NCI-H1930 (cell line): ENCODE results near the gene BRWD1.

Experiments
- DNase-seq, 2 experiments: peaks; one replicate each; lab custom pipeline; 2025; lab: John Stamatoyannopoulos, UW

The BRWD1 gene

GRCh38 chr21:39313571-39314142, at the start of gene BRWD1:
BRWD1 (minus strand) TSS chr21:39313632; CDS start chr21:39313491, 141 bp downstream.
- DNase-seq = peak; percentile 77 to 87

DNA sequence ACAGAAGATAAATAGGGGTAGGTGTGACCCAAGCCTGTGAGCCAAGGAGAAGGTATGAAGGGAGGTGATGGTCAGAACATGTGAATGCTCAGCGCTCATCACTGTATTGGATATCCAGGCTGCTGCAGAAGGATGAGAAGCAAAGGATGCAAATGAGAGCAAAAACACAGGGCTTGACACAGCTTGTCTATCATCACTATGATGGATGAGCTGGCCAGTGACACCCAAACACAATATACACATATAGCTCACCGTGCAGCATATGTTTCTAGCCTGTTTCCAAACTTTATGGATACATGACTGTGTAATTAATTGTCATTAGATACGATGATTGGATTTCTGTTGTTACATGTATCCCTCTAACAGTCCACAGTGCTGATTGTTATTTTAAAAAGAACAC, 49.3 kb upstream of the BRWD1 start:
- no peak for DNase-seq

- DNase-seq = no peak
Observed at GRCh38 chr21:39359382-39359781, 46.0 kb upstream of the BRWD1 start.

DNA sequence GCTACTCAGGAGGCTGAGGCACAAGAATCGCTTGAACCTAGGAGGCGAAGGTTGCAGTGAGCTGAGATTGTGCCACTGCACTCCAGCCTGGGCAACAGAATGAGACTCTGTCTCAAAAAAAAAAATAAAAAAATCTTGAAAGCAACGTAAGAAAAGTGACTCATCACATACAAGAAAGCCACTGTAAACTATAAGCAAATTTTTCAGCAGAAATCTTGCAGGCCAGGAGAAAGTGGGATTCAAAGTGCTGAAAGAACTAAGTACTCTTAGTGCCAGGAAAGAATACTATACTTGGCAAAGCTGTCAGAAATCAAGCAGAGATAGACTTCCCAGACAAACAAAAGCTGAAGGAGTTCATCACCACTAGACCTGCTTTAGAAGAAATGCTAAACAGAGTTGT, 39.9 kb upstream of the BRWD1 start:
- no peak for DNase-seq

GRCh38 chr21:39350094-39351005, 36.9 kb upstream of the BRWD1 start:
- DNase-seq = no peak

DNA sequence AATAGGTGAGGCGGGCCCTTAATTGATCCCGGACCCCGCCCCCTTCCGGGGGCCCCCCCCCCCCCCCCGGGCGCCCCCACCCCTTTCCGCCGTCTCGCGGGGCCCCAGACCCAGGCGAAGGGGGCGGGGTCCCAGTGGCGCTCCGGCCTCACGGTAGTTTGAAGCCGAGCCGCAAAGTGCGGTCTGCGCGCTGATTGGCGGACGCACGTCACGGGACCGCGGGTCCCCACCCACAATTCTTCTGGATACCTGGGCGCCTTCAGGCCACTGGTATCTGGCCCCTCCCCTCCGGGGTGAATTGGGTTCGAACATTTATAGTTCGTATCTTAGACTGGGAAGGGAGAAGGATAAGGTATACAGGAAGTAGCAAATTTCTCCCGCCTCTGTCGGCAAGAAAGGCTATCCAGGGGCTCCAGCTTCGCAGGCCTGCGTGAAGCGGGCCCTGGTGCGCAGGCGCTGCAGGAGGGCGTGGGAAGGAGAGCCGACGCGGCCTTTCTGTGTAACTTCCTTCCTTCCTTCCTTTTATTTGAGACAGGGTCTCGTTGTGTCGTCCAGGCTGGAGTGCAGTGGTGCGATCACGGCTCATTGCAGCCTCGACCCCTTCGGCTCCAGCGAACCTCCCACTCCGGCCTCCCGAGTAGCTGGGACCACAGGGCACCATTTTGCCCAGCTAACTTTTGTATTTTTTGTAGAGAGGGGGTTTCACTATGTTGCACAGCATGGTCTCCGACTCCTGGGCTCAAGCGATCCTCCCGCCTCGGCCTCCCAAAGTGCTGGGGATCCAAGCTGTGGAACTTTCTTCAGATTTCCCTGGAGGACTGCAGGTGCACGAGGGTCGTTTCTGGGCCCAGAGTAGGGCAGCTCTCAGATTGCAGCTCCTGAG, 36.0 kb upstream of the BRWD1 start:
- peak; percentile 94 to 98 for DNase-seq

DNA sequence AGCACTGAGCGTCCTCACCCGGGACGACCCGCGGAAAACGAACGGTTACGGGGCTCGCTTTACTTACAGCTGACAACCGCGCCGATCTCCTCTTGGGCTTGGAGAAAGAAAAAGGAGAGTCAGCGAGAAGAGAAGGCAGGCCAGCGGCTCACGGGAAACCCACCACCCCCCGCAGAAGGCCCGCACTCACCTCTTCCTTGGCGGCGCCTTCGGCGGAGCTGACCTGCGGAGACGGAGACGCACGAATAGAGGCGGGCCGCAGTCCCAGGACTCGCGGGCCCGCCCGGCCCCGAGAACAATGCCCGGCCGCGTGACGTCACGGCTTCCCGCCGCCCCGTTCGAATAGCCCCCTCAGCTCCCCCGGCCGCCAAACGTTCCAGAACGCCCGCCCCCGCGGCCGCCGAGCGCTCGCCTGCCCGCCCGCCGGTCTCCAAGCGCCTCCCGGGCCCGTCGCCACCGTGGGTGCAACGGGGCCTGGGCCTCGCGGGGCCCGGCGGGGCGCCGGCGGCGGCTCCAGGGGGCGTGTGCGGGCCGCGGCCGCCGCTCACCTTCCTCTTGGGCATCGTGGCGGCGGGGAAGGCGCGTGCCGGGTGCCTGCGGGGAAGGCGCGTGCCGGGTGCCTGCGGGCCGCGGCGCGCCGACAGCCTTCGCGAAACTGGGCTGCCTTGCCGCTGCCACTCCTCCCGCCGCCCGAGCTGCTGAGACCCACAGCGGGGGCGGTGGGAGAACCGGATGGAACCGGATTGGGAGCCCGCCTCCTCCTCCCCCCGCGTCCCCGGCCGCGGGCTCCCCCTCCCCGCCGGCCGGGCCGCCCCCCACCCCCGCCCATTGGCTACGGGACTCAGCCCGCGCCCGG, 35.2 kb upstream of the BRWD1 start, which contains the start of gene HMGN1:
TSS of gene HMGN1 (minus strand) at position 734 of the 856 bp plus-strand sequence. CDS start at position 563, 171 bp downstream.
- peak; percentile 94 to 97 for DNase-seq

GRCh38 chr21:39348040-39348354, 34.6 kb upstream of the BRWD1 start:
- DNase-seq = no peak

DNA sequence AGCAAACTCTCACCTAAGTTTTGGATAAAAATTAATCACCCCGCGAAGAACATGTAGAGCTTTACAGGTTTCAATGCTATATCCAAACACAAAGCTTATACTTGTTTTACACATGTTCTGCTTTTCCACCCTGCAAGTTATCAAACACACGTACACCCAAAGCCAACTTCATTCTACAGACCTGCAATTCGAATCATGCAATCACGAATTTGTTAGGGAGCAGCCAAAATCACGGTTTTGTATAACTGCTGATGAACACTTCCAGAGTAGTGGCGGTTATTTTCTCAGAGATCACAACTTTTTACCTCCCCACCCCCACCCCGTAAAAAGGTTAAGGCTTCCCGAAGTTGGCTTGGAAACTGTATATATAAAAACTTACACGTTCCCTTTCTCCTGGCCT, 34.1 kb upstream of the BRWD1 start:
- DNase-seq = no peak

DNA sequence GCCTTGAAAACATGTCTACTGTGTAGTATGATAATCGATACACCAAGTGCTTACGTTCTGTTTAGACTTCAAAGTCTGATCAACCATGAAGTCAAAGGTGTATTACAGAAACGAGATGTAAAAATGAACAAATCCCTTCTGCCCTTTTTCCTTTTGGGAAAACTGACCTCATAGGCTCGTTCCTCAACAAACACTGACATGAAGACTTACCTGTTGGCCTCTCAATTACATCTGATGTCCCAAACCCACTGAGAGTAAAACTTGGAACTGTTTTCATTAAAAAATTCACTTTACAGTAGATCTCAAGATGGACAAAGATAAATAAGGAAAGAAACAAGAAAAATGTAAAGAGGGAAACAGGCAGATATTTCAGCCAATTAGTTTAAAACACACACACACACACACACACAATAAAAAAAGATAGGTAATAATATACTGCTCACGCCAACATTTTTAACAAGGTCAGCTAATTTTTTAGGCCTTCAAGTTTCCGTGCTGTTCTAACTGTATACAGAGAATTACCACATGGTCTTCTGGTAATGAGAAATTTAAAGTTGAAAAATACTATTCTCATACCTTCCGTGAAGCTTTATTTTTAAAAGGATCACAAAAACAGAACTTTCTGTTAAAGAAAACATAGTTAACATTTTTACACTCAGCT, 33.4 kb upstream of the BRWD1 start:
- no peak for DNase-seq

DNA sequence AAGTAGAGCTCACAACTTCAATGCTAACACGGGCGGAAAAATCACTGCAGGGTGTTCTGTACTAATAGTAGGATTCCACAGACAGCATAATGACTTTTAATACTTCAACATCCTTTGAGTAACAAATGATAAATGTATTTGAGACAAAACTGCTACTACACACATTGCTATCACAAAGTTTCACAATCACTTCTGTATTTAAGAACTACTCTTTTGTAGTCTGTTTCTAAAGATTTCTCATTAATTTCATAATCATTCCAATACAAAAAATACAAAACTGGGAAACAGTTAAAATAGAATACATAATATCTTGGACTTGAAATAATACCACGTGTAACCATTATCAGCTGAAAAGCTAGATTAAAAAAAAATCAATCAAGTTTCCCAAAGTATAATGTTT, 32.8 kb upstream of the BRWD1 start:
- DNase-seq = no peak

DNA sequence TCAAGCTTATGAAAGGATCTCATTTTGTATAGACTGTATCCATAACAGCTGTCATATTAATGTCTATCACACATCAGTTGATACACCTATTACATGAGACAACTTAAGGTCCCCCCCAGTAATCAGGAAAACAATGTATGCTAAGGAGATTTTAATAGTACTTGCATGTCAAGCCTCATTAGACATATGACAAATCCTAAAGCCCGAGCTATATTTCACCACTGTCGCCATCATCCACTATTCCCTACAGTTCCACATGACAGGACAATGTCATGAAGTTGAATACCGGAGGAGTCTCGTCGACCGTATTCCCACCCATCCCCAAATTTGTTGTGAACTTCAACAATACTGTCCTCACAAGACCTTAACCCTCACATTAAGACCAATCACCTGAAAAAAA, 32.0 kb upstream of the BRWD1 start:
- DNase-seq = no peak

DNA sequence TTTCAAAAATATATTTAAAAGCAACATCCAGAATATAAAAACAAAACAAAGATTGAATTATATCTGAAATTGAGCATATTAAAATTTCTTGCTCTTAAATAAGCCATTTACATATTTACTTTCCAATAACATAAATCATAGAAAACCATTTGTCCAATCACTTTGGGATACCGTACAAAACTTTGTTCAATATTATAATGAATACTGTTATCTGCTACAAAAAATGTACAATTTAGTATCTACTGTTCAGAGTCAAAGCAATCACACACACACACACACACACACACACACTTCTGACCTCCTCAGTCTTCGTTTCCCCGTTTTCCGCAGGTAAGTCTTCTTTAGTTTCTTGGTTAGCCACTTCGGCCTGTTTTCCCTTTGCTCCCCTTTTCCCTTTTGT, 31.4 kb upstream of the BRWD1 start:
- DNase-seq = no peak

- no peak for DNase-seq
Observed at GRCh38 chr21:39341249-39341923, 28.0 kb upstream of the BRWD1 start.

- DNase-seq = no peak
Observed at GRCh38 chr21:39340687-39341086, 27.3 kb upstream of the BRWD1 start.

DNA sequence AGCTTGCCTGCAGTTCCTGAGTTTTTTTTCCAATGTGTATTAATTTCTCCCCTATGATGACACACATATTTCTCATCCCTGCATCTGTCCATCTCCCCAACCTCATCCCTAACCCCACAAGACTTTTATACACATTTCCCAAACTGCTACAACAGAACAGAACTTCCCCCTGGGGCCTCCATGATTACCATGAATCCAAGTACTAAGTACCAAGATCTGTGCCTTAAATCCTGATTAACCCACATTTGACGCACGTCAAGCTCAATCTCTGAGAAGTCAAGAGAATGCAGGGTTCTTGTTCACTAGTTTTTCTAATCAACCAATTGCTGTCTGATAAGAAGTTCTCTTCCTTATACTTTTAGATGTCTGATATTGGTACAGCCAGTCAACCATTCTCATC, 25.8 kb upstream of the BRWD1 start:
- no peak for DNase-seq

DNA sequence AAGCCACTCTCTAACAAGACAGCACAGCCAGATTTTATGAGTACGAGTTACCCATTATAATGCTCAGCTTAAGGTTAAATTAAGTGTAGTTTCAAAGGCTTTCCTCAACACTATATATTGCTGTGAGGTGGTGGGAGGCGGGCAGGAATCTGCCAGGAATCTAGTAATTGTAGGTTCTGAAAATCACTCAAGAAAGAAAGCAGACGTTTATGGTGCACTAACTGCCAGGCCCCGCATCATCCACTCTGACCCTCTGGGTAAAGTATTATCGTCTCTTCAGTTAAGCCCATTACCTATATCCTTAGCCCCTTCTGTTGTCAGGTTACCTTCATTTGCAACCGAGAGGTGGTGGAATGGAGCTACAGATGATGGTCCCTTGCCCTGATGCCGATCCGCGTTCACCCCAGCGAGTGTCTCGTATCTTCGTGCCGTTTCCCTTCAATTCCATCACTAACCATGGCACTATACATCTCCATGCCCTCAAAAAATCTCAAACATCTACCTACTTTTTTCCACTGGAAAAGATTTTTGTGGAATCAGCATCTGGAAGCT, 23.1 kb upstream of the BRWD1 start:
- no peak for DNase-seq

GRCh38 chr21:39334611-39335010, 21.2 kb upstream of the BRWD1 start:
- no peak for DNase-seq

DNA sequence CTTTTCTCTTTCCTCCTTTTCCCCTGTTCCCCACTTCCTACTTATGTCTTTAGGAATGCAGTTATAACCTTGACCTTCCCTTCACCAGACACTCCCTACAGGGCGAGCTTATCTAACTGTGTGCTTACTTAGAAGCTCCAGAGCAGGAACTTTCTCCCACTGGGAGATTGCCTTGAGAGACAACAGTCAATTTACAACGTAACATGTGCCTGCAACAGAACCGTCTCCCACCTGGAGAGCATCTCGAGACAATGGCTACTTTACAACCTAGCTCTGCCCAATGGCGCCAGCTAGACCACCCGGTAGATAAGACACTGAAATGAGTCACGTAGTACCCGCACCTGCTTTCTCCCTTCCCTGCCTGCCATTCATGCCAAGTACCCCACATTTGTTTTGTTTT, 18.7 kb upstream of the BRWD1 start:
- DNase-seq = no peak

DNA sequence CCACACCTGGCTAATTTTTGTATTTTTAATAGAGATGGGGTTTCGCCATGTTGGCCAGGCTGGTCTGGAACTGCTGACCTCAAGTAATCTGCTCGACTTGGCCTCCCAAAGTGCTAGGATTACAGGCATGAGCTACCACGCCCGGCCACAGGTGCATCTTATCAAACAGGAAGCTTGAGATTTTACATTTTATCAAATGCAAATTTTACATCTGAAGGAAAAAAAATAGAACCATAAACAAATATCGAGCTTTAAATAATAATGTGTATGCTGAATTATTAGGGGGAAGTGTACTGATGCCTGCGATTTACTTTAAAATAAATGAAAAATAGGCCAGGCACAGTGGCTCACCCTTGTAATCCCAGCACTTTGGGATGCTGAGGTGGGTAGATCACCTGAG, 16.6 kb upstream of the BRWD1 start:
- no peak for DNase-seq
